PC-3 (cell line): ENCODE results near the gene CEACAM7.

Source experiments
- EZH2 ChIP-seq: fragments of 300-600 bp; sonication (generic); IDR thresholded peaks from one replicate; pipeline ENCODE4 v1.6.1; 2017; ENCODE audit warnings: antibody characterized with exemption, mild to moderate bottlenecking, low read length; ENCODE audit not compliant: unreplicated experiment
- EZH2phosphoT487 ChIP-seq: fragments of 300-600 bp; sonication (generic); IDR thresholded peaks from 2 replicates; pipeline ENCODE4 v1.6.1; 2018; ENCODE audit warnings: mild to moderate bottlenecking, antibody characterized with exemption, low read length, borderline replicate concordance
- TF ChIP-seq, protein P1 (sequence below): fragments of 300-600 bp; sonication (generic); conservative IDR thresholded peaks from 2 replicates; pipeline ENCODE4 v1.5.1; 2017; ENCODE audit warnings: antibody characterized with exemption, low read depth, mild to moderate bottlenecking, low read length

DNA sequence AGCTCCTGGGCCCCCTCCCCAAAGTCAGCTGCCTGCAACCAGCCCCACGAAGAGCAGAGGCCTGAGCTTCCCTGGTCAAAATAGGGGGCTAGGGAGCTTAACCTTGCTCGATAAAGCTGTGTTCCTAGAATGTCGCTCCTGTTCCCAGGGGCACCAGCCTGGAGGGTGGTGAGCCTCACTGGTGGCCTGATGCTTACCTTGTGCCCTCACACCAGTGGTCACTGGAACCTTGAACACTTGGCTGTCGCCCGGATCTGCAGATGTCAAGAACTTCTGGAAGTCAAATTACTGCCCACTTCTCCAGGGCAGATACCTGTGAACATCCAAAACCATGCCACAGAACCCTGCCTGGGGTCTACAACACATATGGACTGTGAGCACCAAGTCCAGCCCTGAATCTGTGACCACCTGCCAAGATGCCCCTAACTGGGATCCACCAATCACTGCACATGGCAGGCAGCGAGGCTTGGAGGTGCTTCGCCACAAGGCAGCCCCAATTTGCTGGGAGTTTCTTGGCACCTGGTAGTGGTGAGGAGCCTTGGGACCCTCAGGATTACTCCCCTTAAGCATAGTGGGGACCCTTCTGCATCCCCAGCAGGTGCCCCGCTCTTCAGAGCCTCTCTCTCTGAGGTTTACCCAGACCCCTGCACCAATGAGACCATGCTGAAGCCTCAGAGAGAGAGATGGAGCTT is 15.7 kb upstream of the CEACAM7 start:
- TF ChIP-seq EZH2 = no peak
- TF ChIP-seq, protein P1, sequence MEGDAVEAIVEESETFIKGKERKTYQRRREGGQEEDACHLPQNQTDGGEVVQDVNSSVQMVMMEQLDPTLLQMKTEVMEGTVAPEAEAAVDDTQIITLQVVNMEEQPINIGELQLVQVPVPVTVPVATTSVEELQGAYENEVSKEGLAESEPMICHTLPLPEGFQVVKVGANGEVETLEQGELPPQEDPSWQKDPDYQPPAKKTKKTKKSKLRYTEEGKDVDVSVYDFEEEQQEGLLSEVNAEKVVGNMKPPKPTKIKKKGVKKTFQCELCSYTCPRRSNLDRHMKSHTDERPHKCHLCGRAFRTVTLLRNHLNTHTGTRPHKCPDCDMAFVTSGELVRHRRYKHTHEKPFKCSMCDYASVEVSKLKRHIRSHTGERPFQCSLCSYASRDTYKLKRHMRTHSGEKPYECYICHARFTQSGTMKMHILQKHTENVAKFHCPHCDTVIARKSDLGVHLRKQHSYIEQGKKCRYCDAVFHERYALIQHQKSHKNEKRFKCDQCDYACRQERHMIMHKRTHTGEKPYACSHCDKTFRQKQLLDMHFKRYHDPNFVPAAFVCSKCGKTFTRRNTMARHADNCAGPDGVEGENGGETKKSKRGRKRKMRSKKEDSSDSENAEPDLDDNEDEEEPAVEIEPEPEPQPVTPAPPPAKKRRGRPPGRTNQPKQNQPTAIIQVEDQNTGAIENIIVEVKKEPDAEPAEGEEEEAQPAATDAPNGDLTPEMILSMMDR = no peak
- no peak for TF ChIP-seq EZH2phosphoT487
